Stimulated activated naive CD8-positive, alpha-beta T cell treated with anti-CD3 and anti-CD28 coated beads, Interleukin-15, amount 100 ng/mL, for 72 hours (primary cell): Measurements from ENCODE around the gene SIT1.
"Not testable (repeated sequence)": the region's sequence is repeated elsewhere in the genome, so short reads cannot be mapped to it uniquely, and the experiment has no call there.

Experiments
- ATAC-seq: fragments of 150-1000 bp; cut with Tn5 transposase; 2 replicates; pipeline ENCODE4 v1.10.0; 2021; ENCODE audit warnings: mild to moderate bottlenecking, moderate library complexity
- DNase-seq, 2 donors: peaks; one replicate each; pipeline ENCODE4 v3.0.0; 2021 to 2022
- H3K27ac Mint-ChIP-seq, 2 donors: one replicate each; pipeline ENCODE4 v1.8.0; 2022; ENCODE audit warnings: mild to moderate bottlenecking in 2 of 2, mixed read lengths in 2 of 2, moderate library complexity in 2 of 2
- H3K27me3 Mint-ChIP-seq: one replicate; pipeline ENCODE4 v1.8.0; 2022; ENCODE audit warnings: mixed read lengths
- H3K4me1 Mint-ChIP-seq: one replicate; pipeline ENCODE4 v1.8.0; 2022; ENCODE audit warnings: mild to moderate bottlenecking, mixed read lengths
- H3K4me3 Mint-ChIP-seq, 2 donors: one replicate each; pipeline ENCODE4 v1.8.0; 2022; ENCODE audit warnings: mild to moderate bottlenecking in 2 of 2, mixed read lengths in 2 of 2, moderate library complexity in 1 of 2
- H3K9me3 Mint-ChIP-seq, 2 donors: one replicate each; pipeline ENCODE4 v1.8.0; 2022; ENCODE audit warnings: mixed read lengths in 2 of 2

The SIT1 gene

GRCh38 chr9:35639225-35639624 lies 11.5 kb downstream of the SIT1 start:
- not testable (repeated sequence) for H3K27me3 Mint-ChIP-seq, DNase-seq
- peaks cover 80% of the 10 kb centered on the region for H3K4me1 Mint-ChIP-seq
- ATAC-seq = peak; percentile 68
- peak overlapping the region; percentile 64 to 75 for H3K4me3 Mint-ChIP-seq
- peaks cover 4 to 13% of the 10 kb centered on the region in 2 donors for H3K9me3 Mint-ChIP-seq
- H3K27ac Mint-ChIP-seq = peak overlapping the region; percentile 77 to 92

- peak overlapping the region; percentile 21 to 38 for H3K4me3 Mint-ChIP-seq
- H3K9me3 Mint-ChIP-seq = peaks cover 4 to 13% of the 10 kb centered on the region in 2 donors
- H3K27ac Mint-ChIP-seq = peak overlapping the region; percentile 77 to 92
- not testable (repeated sequence) for H3K27me3 Mint-ChIP-seq, ATAC-seq
- peak in 1 of 2 donors; percentile 42 for DNase-seq
- peaks cover 79% of the 10 kb centered on the region for H3K4me1 Mint-ChIP-seq
Observed at GRCh38 chr9:35638751-35639150, 12.0 kb downstream of the SIT1 start.

- not testable (repeated sequence) for H3K27ac Mint-ChIP-seq, DNase-seq, H3K27me3 Mint-ChIP-seq, ATAC-seq
- Mint-ChIP-seq H3K9me3 (peaks cover 4 to 13% of the 10 kb centered on the region in 2 donors), H3K4me3 (peak overlapping the region in 1 of 2 donors; percentile 42), H3K4me1 (peaks cover 72% of the 10 kb centered on the region)
Observed at GRCh38 chr9:35637427-35637955, 13.2 kb downstream of the SIT1 start.

GRCh38 chr9:35636877-35637246 lies 13.9 kb downstream of the SIT1 start:
- not testable (repeated sequence) for DNase-seq, ATAC-seq, H3K27ac Mint-ChIP-seq, H3K27me3 Mint-ChIP-seq
- peak overlapping the region in 1 of 2 donors; percentile 42 for H3K4me3 Mint-ChIP-seq
- H3K4me1 Mint-ChIP-seq = peaks cover 72% of the 10 kb centered on the region
- H3K9me3 Mint-ChIP-seq = peaks cover 4 to 13% of the 10 kb centered on the region in 2 donors

- peak overlapping the region in 1 of 2 donors; percentile 82 for H3K27ac Mint-ChIP-seq
- DNase-seq (no peak), ATAC-seq (no peak)
- H3K27me3 Mint-ChIP-seq = no peaks in the 10 kb centered on the region
- H3K4me3 Mint-ChIP-seq = peak overlapping the region; percentile 12 to 44
- H3K4me1 Mint-ChIP-seq = peaks cover 66% of the 10 kb centered on the region
- H3K9me3 Mint-ChIP-seq = peaks cover 4 to 13% of the 10 kb centered on the region in 2 donors
Observed at GRCh38 chr9:35636135-35636876, 14.4 kb downstream of the SIT1 start.

GRCh38 chr9:35635730-35636129 lies 15.0 kb downstream of the SIT1 start:
- H3K27ac Mint-ChIP-seq = peak overlapping the region in 1 of 2 donors; percentile 35
- no peaks in the 10 kb centered on the region for H3K27me3 Mint-ChIP-seq
- H3K9me3 Mint-ChIP-seq = peaks cover 4 to 7% of the 10 kb centered on the region in 2 donors
- peaks cover 61% of the 10 kb centered on the region for H3K4me1 Mint-ChIP-seq
- peak overlapping the region; percentile 16 to 40 for H3K4me3 Mint-ChIP-seq
- no peak for ATAC-seq
- no peak for DNase-seq

GRCh38 chr9:35629597-35629996 lies 21.1 kb downstream of the SIT1 start:
- Mint-ChIP-seq H3K9me3 (no peaks in the 10 kb centered on the region), H3K4me1 (peaks cover 21% of the 10 kb centered on the region), H3K4me3 (no peak overlapping the region), H3K27ac (no peak overlapping the region), H3K27me3 (no peaks in the 10 kb centered on the region)
- DNase-seq = no peak
- no peak for ATAC-seq

GRCh38 chr9:35628389-35628991 lies 22.2 kb downstream of the SIT1 start:
- no peaks in the 10 kb centered on the region for H3K9me3 Mint-ChIP-seq
- ATAC-seq (no peak), DNase-seq (no peak)
- H3K4me3 Mint-ChIP-seq = no peak overlapping the region
- peak overlapping the region in 1 of 2 donors; percentile 48 for H3K27ac Mint-ChIP-seq
- peaks cover 18% of the 10 kb centered on the region for H3K4me1 Mint-ChIP-seq
- H3K27me3 Mint-ChIP-seq = no peaks in the 10 kb centered on the region

GRCh38 chr9:35627575-35627974 lies 23.2 kb downstream of the SIT1 start:
- no peaks in the 10 kb centered on the region for H3K27me3 Mint-ChIP-seq
- no peak overlapping the region for H3K27ac Mint-ChIP-seq
- no peak overlapping the region for H3K4me3 Mint-ChIP-seq
- DNase-seq (no peak), ATAC-seq (no peak)
- H3K9me3 Mint-ChIP-seq = no peaks in the 10 kb centered on the region
- H3K4me1 Mint-ChIP-seq = peaks cover 18% of the 10 kb centered on the region

- Mint-ChIP-seq H3K27me3 (no peaks in the 10 kb centered on the region), H3K4me1 (peaks cover 67% of the 10 kb centered on the region), H3K4me3 (peak overlapping the region; percentile 92 to 95), H3K9me3 (no peaks in the 10 kb centered on the region), H3K27ac (peak overlapping the region; percentile 84 to 89)
- DNase-seq = peak in 1 of 2 donors; percentile 36
- ATAC-seq = peak; percentile 65
Observed at GRCh38 chr9:35619800-35620158, 31.0 kb downstream of the SIT1 start.

- Mint-ChIP-seq H3K27me3 (no peaks in the 10 kb centered on the region), H3K4me1 (peaks cover 66% of the 10 kb centered on the region), H3K27ac (peak overlapping the region; percentile 89 to 93), H3K9me3 (no peaks in the 10 kb centered on the region), H3K4me3 (peak overlapping the region; percentile 92 to 95)
- ATAC-seq (peak; percentile 81), DNase-seq (peak; percentile 45 to 80)
Observed at GRCh38 chr9:35618854-35619799, 31.6 kb downstream of the SIT1 start.

- no peak for ATAC-seq
- no peaks in the 10 kb centered on the region for H3K27me3 Mint-ChIP-seq
Observed at GRCh38 chr9:35618325-35618727, 32.4 kb downstream of the SIT1 start, which contains the start of gene CD72. CD72 (minus strand) TSS chr9:35618413; CDS start chr9:35618303, 110 bp downstream.

GRCh38 chr9:35617548-35617947 lies 33.2 kb downstream of the SIT1 start:
- no peaks in the 10 kb centered on the region for H3K9me3 Mint-ChIP-seq
- no peaks in the 10 kb centered on the region for H3K27me3 Mint-ChIP-seq
- peaks cover 66% of the 10 kb centered on the region for H3K4me1 Mint-ChIP-seq
- peak overlapping the region; percentile 93 to 94 for H3K27ac Mint-ChIP-seq
- DNase-seq (no peak), ATAC-seq (no peak)
- peak overlapping the region; percentile 92 to 95 for H3K4me3 Mint-ChIP-seq

More at GRCh38 chr9:35618325-35618727, 32.4 kb downstream of the SIT1 start, which contains the start of gene CD72:
- H3K9me3 Mint-ChIP-seq = no peaks in the 10 kb centered on the region
- DNase-seq = no peak
- H3K4me3 Mint-ChIP-seq = peak within 1 kb of the TSS; percentile 92 to 95
- peaks cover 66% of the 10 kb centered on the region for H3K4me1 Mint-ChIP-seq
- peak within 1 kb of the TSS; percentile 93 to 94 for H3K27ac Mint-ChIP-seq

- Mint-ChIP-seq H3K9me3 (no peaks in the 10 kb centered on the region), H3K4me1 (peaks cover 64% of the 10 kb centered on the region)
- peak; percentile 62 to 82 for DNase-seq
Observed at GRCh38 chr9:35616681-35617459, 33.9 kb downstream of the SIT1 start.

More at GRCh38 chr9:35616681-35617459, 33.9 kb downstream of the SIT1 start:
- Mint-ChIP-seq H3K27ac (peak overlapping the region; percentile 93 to 94), H3K4me3 (peak overlapping the region; percentile 92 to 95), H3K27me3 (no peaks in the 10 kb centered on the region)
- ATAC-seq = peak; percentile 73
